KMS-11 (cell line): ENCODE results near the gene RAPH1.

Experiments
- H2AFZ ChIP-seq: fragments of 200-600 bp; sonication (generic); 2 replicates; pipeline ENCODE4 v1.6.1; 2016; ENCODE audit warnings: antibody characterized with exemption, mixed run types, low read depth
- H3K27ac ChIP-seq: fragments of 200-600 bp; sonication (generic); 2 replicates; pipeline ENCODE4 v1.6.1; 2016; ENCODE audit warnings: mild to moderate bottlenecking, mixed run types
- H3K27me3 ChIP-seq: fragments of 200-600 bp; sonication (generic); 2 replicates; pipeline ENCODE4 v1.6.1; 2017; ENCODE audit warnings: mild to moderate bottlenecking, low read depth, mixed run types, moderate library complexity; ENCODE audit not compliant: insufficient read depth
- H3K36me3 ChIP-seq: fragments of 200-600 bp; sonication (generic); 2 replicates; pipeline ENCODE4 v1.6.1; 2017; ENCODE audit warnings: mild to moderate bottlenecking, mixed run types; ENCODE audit not compliant: insufficient read depth
- H3K4me1 ChIP-seq: fragments of 200-600 bp; sonication (generic); 2 replicates; pipeline ENCODE4 v1.6.1; 2016; ENCODE audit warnings: mild to moderate bottlenecking, low read depth, mixed run types; ENCODE audit not compliant: poor library complexity, severe bottlenecking
- H3K4me2 ChIP-seq: fragments of 200-600 bp; sonication (generic); 2 replicates; pipeline ENCODE4 v1.7.0; 2016; ENCODE audit warnings: mild to moderate bottlenecking, mixed run types
- H3K4me3 ChIP-seq: fragments of 200-600 bp; sonication (generic); IDR thresholded peaks from 2 replicates; pipeline ENCODE4 v1.6.1; 2017; ENCODE audit warnings: low read depth, low read length, mixed read lengths; ENCODE audit not compliant: insufficient read depth
- H3K79me2 ChIP-seq: fragments of 200-600 bp; sonication (generic); 2 replicates; pipeline ENCODE4 v1.6.1; 2016; ENCODE audit warnings: low read depth, mixed run types; ENCODE audit not compliant: insufficient read depth
- H3K9ac ChIP-seq: fragments of 200-600 bp; sonication (generic); 2 replicates; pipeline ENCODE4 v1.6.1; 2016; ENCODE audit warnings: mild to moderate bottlenecking, mixed run types
- H4K20me1 ChIP-seq: fragments of 200-600 bp; sonication (generic); 2 replicates; pipeline ENCODE4 v1.6.1; 2016; ENCODE audit warnings: mild to moderate bottlenecking, mixed run types; ENCODE audit not compliant: insufficient read depth
- TF ChIP-seq, protein P1 (sequence below): fragments of 200-600 bp; sonication (generic); conservative IDR thresholded peaks from 2 replicates; pipeline ENCODE4 v1.6.1; 2017; ENCODE audit warnings: low read depth, mild to moderate bottlenecking, antibody characterized with exemption, low read length, moderate library complexity, mixed read lengths

RAPH1 gene

DNA sequence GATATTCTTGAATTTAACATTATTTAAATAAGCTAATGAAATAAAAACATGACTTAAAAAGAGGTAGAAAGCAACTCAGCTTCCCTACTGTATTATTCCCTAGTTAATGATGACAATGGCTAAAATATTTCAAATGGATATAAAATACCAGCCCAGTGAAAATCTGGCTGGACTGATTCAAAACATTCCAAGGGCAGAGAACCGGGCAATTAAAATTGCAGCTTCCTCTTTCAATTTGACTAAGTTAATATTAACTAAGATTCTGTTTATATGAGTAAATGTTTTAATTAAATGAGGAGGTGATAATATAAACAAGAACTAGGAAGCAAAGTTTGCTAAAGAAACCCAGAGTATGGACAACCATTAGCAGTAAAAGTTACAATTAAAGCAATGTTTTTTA lies 65.6 kb downstream of the RAPH1 start:
- Histone ChIP-seq H4K20me1 (no peaks in the 10 kb centered on the region), H2AFZ (no peak overlapping the region), H3K36me3 (no peaks in the 10 kb centered on the region), H3K9ac (no peak overlapping the region), H3K79me2 (no peaks in the 10 kb centered on the region), H3K27ac (no peak overlapping the region), H3K27me3 (no peaks in the 10 kb centered on the region), H3K4me1 (peaks cover 46% of the 10 kb centered on the region), H3K4me2 (no peak overlapping the region), H3K4me3 (no peak overlapping the region)
- TF ChIP-seq, protein P1, sequence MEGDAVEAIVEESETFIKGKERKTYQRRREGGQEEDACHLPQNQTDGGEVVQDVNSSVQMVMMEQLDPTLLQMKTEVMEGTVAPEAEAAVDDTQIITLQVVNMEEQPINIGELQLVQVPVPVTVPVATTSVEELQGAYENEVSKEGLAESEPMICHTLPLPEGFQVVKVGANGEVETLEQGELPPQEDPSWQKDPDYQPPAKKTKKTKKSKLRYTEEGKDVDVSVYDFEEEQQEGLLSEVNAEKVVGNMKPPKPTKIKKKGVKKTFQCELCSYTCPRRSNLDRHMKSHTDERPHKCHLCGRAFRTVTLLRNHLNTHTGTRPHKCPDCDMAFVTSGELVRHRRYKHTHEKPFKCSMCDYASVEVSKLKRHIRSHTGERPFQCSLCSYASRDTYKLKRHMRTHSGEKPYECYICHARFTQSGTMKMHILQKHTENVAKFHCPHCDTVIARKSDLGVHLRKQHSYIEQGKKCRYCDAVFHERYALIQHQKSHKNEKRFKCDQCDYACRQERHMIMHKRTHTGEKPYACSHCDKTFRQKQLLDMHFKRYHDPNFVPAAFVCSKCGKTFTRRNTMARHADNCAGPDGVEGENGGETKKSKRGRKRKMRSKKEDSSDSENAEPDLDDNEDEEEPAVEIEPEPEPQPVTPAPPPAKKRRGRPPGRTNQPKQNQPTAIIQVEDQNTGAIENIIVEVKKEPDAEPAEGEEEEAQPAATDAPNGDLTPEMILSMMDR, result no peak

DNA sequence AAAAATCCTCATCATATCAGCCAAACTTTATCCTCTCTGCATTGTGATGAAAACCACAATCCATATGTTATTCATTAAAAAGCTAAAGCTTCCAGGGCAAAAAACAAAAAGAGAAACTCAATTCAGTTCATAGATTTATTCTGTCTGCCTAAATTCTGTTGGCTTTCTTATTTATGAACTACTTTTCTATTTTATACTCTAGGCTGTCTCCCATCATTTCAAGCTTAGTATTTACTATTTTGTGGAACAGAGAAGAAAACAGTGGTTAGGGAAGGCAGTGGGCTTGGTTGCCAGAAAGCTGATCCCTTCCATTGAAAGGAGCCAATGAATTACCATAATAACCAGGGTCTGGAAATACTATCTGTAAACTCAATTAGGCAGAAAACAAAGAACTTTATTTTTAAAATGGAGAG lies 71.8 kb downstream of the RAPH1 start:
- Histone ChIP-seq H3K27me3 (no peaks in the 10 kb centered on the region), H3K4me3 (no peak overlapping the region), H3K27ac (no peak overlapping the region), H4K20me1 (no peaks in the 10 kb centered on the region), H3K36me3 (no peaks in the 10 kb centered on the region), H3K79me2 (no peaks in the 10 kb centered on the region), H3K4me2 (no peak overlapping the region), H3K4me1 (peaks cover 18% of the 10 kb centered on the region), H2AFZ (no peak overlapping the region), H3K9ac (no peak overlapping the region)
- TF ChIP-seq, protein P1, result no peak

DNA sequence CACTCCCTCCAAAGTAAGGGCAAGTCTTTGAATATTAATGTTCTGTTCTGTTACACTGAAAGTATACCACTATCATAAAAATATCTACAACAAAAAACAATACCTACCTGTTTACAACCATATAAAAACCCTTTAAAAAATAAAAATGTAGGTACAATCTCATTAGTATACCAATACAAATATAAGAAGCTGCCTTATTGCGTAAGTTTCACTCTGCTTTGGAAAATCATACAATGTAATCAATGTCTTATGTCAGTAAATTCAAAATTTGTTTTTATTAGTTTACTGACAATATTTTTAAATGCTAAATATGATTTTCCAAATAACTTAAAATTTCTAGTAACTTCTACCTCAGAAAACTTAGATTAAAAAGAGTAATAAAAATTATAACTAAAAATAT lies 72.8 kb downstream of the RAPH1 start:
- Histone ChIP-seq H3K79me2 (no peaks in the 10 kb centered on the region), H3K9ac (no peak overlapping the region), H2AFZ (no peak overlapping the region), H3K36me3 (no peaks in the 10 kb centered on the region), H3K4me3 (no peak overlapping the region), H3K27me3 (no peaks in the 10 kb centered on the region), H3K27ac (no peak overlapping the region), H4K20me1 (no peaks in the 10 kb centered on the region), H3K4me2 (no peak overlapping the region), H3K4me1 (peaks cover 18% of the 10 kb centered on the region)
- TF ChIP-seq, protein P1, result no peak

DNA sequence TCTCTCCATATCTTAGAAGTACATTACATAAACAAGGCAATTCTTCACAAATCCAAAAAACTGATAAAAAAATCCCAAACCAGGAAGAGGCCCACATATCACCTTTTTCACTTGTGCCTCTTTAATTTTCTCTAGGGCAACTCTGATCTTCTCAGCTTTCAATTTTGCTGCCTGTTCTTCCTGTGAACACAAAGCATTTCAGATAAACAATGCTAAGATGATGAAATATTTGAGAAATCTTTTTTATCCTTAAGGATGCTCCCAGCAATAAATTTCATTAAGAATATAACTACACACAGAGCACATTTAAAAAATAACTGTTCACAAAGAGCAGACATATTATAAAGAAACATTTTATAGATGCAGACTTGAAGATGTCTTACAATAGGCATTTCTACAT lies 73.4 kb downstream of the RAPH1 start:
- Histone ChIP-seq H3K4me1 (peaks cover 18% of the 10 kb centered on the region), H4K20me1 (no peaks in the 10 kb centered on the region), H3K27ac (no peak overlapping the region), H3K79me2 (no peaks in the 10 kb centered on the region), H3K9ac (no peak overlapping the region), H3K4me3 (no peak overlapping the region), H3K27me3 (no peaks in the 10 kb centered on the region), H3K36me3 (no peaks in the 10 kb centered on the region), H2AFZ (no peak overlapping the region), H3K4me2 (no peak overlapping the region; the same call in 1 of the 2 replicates)
- TF ChIP-seq, protein P1, result no peak
